Globus pallidus (tissue), 1 donor: ENCODE measurements around the gene TLE5.
"Not testable (repeated sequence)": the region's sequence is repeated elsewhere in the genome, so short reads cannot be mapped to it uniquely, and the experiment has no call there.

Experiments used
- DNase-seq: peaks from one replicate; pipeline ENCODE4 v3.0.0-alpha.2; 2015; ENCODE audit warnings: low spot score

TLE5 gene

DNA sequence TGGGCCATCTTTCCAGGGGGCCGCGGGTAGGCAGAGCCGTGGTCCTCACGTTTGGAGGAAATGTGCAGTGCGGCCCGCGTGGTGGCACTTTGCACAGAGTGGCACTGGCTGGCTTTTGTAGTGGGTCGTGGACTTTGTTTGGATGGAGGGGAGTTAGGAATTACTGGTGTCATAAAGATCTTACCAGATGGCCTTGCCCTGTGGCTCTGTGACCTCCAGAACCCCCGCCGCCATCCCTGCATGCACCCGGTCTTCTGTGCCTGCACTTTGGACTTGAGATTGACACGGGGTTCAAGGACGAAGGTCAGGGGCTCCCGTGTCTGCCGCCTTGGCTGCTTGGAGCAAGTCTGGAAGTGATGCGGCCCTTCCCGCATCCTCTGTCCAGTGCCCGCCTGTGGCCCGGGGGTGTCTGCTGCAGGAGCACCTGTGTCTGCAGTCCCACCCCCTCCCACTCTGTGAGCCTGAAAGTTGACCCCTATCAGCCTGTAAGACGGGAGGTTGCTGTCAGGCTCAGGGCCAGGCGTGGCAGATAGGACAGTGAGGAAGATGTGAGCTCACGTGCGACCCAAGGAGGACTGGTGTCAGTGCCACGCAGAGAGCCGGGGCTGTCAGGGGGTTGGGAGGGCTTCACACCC lies 34.1 kb upstream of the TLE5 start:
- no peak for DNase-seq

- DNase-seq: no peak
These were observed 33.3 kb upstream of the TLE5 start for GRCh38 chr19:3095441-3096191.

GRCh38 chr19:3094601-3095440 lies 32.5 kb upstream of the TLE5 start:
- no peak for DNase-seq

DNA sequence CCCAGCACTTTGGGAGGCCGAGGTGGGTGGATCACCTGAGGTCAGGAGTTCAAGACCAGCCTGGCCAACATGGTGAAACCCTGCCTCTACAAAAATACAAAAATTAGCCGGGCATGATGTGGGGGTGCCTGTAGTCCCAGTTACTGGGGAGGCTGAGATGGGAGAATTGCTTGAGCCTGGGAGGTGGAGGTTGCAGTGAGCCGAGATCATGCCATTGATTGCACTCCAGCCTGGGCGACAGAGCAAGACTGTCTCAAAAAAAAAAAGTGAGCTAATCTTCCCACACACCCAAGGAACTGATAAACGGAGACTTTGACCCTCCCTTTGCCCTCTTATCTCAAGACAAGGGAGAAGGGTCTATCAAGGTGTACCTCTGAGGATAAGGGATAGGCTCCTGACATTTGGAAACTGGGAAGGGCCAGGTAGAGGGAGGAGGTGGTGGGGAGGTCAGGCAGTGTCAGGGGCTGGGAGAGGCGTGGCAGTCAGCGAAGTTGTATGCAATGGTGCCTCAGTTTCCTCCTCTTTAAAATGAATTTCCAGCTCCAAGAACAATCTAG lies 27.1 kb upstream of the TLE5 start:
- DNase-seq: not testable (repeated sequence)

DNA sequence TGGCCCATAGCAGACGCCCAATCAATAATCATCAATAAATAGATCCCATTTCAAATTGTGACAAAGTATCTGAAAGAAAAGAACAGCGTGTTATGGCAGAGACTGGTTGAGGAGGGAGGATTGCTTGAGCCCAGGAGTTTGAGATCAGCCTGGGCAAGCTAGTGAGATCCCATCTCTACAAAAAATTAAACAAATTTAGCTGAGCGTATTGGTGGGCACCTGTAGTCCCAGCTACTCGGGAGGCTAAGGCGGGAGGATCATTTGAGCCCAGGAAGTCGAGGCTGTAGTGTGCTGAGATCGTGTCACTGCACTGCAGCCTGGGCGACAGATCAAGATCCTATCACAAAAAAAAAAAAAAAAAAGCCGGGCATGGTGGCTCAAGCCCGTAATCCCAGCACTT lies 25.5 kb upstream of the TLE5 start:
- no peak for DNase-seq

- DNase-seq: no peak
These were observed 22.6 kb upstream of the TLE5 start for GRCh38 chr19:3084943-3085342.

GRCh38 chr19:3083964-3084363 lies 21.7 kb upstream of the TLE5 start:
- no peak for DNase-seq

DNA sequence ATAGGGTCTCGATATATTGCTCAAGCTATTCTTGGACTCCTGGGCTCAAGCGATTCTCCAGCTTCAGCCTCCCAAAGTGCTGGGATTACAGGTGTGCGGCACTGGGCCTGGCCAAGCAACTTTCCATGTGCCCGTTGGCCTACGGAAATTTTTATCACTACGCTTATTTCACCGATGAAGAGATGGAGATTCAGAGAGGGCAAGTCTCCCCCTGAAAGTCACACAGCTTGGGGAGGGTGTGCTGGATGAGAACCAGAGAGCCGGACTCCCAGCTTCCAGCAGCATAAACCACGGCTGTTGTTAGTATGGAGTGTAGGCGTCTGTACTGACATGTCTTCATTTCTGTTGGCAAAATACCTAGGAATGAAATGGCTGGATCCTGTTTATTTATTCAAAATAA lies 20.0 kb upstream of the TLE5 start:
- no peak for DNase-seq

DNA sequence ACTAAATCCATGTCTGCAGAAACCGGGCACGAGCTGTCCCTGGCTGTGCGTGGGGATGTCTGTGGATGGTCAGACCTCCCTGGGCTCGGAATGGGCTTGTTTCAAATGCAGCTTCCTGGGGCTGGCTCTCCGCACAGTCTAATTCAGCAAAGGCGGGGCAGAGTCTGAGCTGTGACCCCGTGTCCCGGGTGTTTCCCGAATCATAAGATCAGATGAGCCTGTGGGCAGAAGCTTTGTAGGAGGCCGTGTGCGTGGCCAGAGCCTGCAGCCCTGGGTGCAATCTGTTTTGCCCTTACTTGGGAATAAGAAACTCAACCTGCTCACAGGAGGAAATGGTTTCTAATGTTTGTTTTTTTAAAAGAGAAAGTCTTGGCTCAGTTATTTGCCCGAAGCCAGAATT lies 18.0 kb upstream of the TLE5 start:
- DNase-seq: no peak

DNA sequence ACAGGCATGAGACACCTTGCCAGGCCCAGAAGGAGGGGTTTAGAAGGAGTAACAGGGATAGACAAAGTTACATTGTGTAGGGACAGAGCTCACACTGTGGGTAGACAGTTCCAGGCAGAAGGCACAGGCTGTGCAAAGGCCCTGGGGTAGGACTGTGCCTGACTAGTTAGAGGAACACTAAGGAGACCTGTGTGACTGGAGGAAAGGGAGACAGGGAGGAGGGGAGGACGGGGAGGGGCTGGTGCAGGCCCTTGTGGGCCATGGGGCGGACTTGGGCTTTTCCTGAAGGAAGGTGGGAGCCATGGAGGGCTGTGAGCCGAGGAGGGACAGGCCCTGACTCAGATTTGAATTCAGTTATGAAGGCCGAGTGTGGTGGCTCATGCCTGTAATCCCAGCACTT lies 17.3 kb upstream of the TLE5 start:
- DNase-seq: no peak

GRCh38 chr19:3075605-3076431 lies 13.5 kb upstream of the TLE5 start:
- no peak for DNase-seq

DNA sequence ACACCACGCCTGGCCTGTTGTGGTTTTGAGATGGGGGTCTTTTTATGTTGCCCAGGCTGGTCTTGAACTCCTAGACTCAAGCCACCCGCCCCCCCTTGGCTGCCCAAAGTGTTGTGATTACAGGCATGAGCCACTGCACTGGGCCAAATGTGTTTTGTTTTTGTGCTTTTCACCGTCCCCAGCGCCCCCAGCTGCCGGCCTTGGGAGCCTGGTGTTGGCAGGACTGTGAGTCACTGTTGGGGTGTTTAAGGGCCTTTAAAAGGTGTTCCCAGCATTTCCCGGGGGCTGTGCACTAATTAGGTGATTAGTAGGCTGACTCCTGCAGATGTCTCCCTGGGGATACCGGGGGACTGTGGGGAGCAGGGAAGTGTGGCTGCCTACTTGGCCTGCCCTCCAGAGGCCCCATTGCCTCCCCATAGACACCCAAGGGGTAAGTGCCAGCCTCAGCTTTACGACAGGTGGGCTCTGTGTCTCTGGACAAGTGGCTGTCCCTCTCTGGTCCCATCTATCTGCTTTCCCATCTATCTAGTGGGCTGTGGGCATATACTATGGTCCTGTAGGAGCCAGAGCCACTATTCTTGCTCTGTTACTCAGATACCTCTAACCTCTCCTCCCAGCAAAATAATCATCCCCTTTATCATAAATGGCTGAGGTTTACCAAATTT lies 11.8 kb upstream of the TLE5 start:
- DNase-seq: no peak

- DNase-seq: no peak
These were observed 10.9 kb upstream of the TLE5 start for GRCh38 chr19:3073159-3073563.

DNA sequence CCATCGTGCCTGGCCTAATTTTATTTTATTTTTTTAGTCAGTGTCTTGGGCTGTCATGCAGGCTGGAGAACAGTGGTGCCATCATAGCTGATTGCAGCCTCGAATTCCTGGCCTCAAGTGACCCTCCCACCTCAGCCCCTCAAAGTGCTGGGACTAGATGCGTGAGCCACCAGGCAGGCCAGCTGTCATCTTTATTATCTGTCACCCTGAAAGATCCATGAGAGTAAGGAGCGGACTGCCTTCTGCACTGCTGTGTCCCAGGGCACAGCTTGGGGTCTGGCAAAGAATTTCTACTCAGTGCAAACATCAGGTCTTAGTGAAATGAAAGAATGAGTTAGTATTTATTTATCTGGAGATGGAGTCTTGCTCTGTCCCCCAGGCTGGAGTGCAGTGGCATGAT lies 9.5 kb upstream of the TLE5 start:
- no peak for DNase-seq

GRCh38 chr19:3068071-3068470 lies 5.8 kb upstream of the TLE5 start:
- DNase-seq: no peak

DNA sequence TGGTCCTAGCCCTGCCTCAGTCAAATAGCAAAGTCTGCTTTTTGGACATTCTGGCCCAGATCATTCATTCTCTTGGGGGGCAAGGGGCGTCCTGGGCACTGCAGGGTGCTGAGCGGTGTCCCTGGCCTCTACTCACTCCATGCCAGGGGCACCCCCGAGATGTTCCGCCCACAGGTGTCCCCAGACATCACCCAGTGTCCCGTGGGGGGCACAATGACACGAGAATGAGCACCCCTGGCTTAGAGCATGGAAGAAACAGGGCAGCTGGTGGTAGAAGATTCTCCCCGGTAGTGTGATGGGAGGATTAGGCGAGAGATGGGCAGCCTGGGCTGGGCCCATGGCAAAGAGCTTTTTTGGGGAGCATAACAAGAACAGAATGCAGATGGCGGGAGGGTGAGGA lies 5.3 kb upstream of the TLE5 start:
- DNase-seq: no peak

DNA sequence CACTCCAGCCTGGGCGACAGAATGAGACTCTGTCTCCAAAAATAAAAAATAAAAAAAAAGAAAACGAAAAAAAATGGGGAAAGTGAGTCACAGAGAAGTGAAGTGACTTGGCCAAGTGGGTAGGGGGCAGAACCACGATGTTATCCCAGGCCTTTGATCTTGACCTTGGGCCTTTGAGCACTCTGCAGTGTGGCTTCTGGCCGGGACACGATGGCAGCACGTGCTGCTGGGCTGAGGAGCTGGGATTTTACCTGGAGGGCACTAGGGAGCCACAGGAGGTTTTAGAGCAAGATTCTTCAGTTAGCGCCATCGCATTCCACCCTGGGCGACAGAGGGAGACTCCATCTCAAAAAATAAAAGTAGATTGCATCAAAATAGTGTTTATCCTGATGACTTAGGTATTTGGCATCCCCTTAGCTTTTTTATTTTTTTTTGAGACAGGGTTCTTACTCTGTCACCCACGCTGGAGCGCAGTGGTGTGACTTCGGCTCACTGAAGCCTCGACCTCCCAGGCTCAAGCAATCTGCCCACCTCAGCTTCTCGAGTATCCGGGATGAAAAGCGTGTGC lies 4.3 kb upstream of the TLE5 start:
- DNase-seq: no peak

GRCh38 chr19:3065675-3066357 lies 3.5 kb upstream of the TLE5 start:
- DNase-seq: no peak

DNA sequence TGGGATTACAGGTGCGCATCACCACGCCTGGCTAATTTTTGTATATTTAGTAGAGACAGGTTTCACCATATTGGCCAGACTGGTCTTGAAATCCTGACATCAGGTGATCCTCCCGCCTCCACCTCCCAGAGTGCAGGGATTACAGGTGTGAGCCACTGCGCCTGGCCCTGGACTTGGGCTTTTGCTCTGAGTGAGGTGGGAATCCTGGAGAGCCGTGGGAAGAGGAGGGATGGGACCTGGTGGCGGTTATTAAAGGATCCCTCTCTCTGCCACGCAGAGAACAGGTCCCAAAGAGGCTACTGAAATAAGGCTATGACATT lies 1.7 kb upstream of the TLE5 start:
- DNase-seq: no peak
